Glomerular endothelial cell (primary cell): ENCODE data around the gene PPFIA4. TPM values are rescaled to one million over a fixed set of nuclear protein-coding genes. Genes with fewer than 3 reads are reported as not detected.

ENCODE experiments used
- DNase-seq: peaks from one replicate; pipeline ENCODE4 v3.0.0-alpha.2; 2011; ENCODE audit warnings: low read depth, low spot score; ENCODE audit errors: extremely low read depth
- total RNA-seq: library from RNA; depleted of rRNA; stranded (reverse); fragments of >200 nt; gene quantifications from 2 replicates; pipeline ENCODE4 v1.2.3, GENCODE V29; 2015

PPFIA4 gene
- total RNA-seq, 1 donor from 2014 or later: 6.8 TPM

DNA sequence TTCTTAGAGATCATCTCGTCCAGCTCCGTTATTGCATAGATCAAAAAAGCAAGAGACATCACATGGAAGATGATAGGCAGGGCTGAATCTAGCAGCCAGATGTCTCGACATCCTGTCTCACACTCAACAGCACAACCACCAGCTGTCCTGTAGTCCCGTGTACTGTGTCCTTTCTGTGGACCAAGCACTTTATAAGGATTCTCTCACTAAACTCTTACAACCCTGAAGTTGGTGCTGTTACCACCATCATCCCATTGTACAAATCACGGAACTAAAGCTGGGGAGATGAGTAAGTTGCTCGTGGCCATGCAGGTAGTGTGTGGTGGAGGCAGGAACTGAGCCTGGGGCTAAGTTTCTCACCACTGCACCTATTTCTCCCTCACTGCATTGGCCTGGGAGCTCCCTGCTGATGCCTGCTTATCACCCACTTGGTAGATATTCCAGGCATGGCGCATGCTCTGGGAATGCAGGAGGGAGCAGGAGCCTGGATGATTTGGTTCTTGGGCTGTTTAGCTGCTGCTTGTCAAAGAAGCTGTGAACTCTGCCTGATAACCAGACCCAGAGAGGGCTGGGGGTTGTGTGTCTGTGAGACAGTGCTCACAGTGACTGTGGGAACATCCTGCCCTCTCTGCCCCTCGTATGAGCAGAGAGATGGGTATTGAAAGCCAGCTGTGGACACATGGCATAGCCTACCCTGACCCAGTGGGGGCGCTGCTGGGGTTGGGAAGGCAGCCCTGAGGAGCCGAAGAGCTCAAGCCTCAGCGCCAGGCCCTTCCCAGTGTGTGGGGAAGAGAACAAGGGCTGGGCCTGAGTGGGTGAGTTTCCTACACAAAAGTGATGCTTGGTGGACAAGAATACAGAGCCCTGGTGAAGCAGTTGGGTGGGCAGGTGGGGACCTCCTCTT lies 13.6 kb downstream of the PPFIA4 start:
- no peak for DNase-seq

- DNase-seq: no peak
Measured at GRCh38 chr1:203040513-203041275, 14.4 kb downstream of the PPFIA4 start.

DNA sequence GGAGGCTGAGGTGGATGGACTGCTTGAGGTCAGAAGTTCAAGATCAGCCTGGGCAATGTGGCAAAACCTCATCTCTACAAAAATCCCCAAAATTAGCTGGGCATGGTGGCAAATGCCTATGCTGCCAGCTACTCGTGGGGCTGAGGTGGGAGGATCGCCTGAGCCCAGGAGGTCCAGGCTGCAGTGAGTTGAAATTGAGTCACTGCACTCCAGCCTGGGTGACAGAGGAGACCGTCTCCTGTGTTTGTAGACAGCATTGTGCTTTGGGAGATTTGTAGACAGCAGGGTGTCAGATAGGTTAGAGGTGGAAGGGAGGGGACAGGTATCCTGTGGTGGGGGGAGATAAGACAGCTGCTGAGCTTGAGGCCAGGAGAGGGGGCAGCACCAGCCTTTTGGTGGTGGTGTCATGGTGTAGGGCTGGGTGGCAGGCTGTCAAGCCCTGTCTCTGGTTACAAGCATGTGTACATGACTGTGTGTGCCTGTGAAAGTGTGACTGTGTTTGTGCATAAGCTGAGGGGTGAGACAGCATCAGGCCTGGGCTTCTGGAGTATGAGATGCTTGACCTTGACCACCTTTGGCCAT lies 15.2 kb downstream of the PPFIA4 start:
- DNase-seq: no peak

DNA sequence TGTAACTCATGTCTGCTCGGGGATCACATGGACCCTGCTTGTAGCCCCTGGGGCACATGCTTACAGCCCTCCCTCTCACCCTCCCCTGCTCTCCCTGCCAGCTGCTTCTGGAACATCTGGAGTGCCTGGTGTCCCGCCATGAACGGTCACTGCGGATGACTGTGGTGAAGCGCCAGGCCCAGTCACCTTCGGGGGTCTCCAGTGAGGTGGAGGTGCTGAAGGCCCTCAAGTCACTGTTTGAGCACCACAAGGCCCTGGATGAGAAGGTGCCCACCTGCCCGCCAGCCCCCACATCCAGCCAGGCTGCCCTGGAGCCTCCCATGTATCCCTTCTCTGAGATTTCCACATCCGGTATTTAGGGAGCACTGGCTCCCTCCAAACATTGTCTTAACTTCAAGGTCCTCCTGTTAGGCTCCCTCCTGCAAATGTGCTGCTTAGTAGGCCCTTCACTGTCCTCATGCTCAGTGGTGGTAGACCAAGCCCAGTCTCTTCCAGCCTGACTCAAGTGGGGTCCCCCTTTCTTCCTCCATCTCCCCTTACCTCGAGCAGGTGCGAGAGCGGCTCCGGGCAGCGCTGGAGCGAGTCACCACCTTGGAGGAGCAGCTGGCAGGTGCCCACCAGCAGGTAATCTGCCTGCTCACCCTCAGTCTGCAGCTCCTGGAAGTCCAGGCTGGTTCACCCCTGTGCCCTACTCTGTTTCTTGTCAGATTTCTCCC lies 17.7 kb downstream of the PPFIA4 start:
- no peak for DNase-seq

- no peak for DNase-seq
Measured at GRCh38 chr1:203044546-203045250, 18.4 kb downstream of the PPFIA4 start.

DNA sequence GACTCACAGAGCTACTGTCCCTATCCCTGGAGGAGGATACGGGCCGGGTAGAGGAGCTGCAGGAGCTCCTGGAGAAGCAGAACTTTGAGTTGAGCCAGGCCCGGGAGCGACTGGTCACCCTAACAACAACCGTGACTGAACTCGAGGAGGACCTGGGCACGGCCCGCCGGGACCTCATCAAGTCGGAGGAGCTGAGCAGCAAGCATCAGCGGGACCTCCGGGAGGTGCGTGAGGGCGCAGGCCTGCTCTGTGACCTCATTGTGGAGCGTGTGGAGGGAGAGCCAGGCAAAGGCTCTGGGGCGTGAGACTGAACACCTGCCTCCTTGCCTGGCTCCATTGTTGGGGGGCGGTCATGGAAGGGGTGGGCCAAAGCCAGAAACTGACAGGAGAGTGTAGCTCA lies 19.0 kb downstream of the PPFIA4 start:
- no peak for DNase-seq

DNA sequence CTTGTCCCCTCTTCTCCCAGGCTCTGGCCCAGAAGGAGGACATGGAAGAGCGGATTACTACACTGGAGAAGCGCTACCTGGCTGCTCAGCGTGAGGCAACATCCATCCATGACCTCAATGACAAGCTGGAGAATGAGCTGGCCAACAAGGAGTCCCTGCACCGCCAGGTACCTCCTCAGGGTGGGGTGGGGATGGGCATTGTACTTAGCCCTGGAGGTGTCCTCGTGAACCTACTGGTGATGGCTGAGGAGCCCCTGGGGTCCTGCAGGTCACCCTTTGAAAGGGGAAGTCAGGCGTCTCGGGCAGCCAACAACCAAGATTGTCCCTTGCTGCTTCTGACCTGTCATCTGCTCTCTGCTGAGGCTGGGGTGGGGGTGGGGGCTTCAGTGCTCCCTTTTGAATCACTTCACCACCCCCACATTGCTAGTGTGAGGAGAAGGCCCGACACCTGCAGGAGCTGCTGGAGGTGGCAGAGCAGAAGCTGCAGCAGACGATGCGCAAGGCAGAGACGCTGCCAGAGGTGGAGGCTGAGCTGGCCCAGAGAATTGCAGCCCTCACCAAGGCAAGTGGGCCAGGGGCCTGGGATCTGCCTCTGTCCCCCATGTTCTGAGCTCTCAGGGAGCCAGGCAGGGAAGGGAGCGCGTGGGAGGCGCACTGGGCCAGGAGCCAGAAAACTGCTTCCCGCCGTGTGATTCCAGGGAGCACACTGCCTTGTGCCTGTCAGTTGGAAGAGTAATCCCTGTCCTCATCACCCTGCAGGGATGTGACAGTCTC lies 19.7 kb downstream of the PPFIA4 start:
- no peak for DNase-seq

DNA sequence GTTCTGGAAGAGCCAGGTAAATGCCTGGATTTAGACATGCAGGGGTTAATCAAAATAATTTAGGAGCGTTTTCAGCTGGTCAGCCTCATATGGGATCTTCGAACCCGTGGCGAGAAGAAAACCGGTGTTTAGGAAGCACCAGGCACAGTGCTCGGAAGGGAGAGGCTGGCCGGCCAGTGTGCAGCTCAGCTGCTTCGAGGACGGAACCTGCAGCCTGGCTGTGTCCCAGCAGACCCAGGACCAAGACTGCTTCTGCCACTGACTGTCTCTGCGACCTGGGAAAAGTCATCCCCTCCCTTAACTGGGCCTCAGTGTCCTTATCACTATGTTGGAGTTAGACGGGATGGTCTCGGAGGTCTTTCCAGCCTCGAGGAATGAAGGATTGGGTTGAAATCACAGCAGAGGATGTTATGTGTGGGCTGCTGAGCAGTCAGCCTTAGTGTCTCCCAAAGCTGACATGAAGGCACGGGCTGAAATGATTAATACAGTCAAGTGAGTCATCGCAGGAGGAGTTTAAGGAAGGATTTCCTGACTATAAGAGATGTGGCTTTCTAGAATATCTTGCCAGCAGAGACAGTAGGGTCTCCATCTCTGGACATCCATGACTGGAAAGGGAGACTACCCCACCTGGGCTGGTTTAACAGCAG lies 20.8 kb downstream of the PPFIA4 start:
- no peak for DNase-seq

- no peak for DNase-seq
Measured at GRCh38 chr1:203048086-203048485, 21.8 kb downstream of the PPFIA4 start.

GRCh38 chr1:203048555-203049051 lies 22.3 kb downstream of the PPFIA4 start:
- no peak for DNase-seq

DNA sequence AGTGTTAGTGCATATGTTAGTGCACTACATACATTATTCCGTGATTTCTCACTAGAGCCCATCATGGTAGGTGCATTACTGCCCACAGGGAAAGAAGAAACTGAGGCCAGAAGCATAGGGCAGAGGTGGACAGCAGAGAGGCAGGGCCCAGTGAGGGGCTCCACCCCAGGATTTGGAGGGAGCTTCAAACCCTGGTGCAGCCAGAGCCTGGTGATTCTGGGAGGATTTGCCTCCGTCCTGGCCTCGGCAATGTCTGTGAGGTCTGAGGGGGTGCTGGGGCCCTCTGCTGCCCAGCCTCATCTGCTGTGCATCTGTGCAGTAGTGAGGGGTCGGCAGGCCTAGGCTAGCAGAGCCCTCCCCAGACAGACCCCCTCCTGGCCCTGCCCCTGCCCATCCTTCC lies 22.8 kb downstream of the PPFIA4 start:
- DNase-seq: no peak

DNA sequence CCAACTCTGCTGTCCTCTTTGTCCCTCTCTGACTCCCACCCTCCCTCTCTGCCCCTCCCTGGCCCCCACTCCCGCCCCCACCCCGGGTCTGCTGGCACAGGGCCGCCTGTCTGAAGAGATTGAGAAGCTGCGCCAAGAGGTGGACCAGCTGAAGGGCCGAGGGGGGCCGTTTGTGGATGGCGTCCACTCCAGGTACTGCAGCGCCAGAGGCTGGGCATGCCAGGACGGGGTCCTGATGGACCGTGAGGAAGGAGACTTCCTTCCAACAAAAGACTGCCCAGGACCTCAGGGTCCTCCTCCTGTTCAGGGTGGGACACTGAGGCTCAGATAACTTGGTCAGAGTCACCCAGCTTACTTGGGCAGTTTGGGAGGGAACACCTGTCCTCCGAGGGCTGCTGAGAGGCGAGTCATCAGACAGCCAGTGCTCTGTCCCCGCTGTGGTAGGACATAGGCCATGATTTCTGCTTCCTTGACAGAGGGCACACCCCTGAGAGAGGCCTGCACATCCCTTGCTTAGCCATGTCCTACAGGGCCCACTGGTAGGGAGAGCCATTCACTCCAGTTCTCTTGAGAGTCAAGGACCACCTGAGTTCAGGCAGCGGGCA lies 23.4 kb downstream of the PPFIA4 start:
- DNase-seq: no peak

- no peak for DNase-seq
Measured at GRCh38 chr1:203050826-203051225, 24.5 kb downstream of the PPFIA4 start.

- DNase-seq: no peak
Measured at GRCh38 chr1:203051841-203052324, 25.6 kb downstream of the PPFIA4 start.

GRCh38 chr1:203052601-203053000 lies 26.3 kb downstream of the PPFIA4 start:
- no peak for DNase-seq

GRCh38 chr1:203054184-203054583 lies 27.9 kb downstream of the PPFIA4 start:
- DNase-seq: no peak

DNA sequence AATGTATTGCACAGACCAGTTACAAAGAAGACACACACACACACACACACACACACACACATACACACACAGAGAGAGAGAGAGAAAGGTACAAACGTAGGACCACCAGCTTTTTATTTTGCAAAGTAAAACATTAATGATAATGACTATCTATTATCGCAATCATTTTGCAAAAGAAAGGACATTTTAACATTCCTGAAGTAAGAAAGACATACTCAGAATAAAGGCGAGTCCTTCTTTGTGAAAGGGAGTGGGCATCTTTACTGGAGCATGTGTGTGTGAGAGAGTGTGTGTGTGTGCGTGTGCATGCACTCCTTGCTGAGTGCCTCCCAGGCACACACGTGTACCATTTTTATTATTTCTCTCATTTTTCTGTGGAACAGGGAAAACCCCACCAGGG lies 28.4 kb downstream of the PPFIA4 start:
- DNase-seq: no peak

DNA sequence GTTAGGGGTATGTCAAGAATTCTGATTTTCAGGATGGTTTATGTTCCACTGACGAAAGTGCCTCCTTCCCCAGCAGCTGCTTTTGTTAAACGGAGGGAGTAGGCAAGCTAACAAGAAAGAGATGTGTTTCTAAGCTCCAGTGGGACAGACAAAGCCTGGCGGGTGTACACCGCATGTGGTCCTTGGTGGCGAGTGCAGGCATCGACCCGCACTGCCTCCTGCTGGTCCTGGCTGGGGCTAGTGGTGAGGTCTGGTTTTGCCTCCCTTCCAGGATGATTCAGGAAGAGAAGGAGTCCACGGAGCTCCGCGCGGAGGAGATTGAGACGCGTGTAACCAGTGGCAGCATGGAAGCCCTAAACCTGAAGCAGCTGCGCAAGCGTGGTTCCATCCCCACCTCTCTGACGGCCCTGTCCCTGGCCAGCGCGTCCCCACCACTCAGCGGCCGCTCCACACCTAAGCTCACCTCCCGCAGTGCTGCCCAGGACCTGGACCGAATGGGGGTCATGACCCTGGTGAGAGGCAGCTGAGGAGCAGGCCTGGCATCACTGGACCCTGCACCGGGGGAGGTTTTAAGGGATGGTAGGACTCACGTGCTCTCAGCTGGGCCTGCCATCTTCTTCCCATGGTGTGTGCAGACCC lies 29.0 kb downstream of the PPFIA4 start:
- no peak for DNase-seq
